ENCODE measurements around the gene LUZP2. TPM values are rescaled to one million over a fixed set of nuclear protein-coding genes. Genes with fewer than 3 reads are reported as not detected.

LUZP2 gene
- total RNA-seq, 1 experiment from 2014 or later: not detected

DNA sequence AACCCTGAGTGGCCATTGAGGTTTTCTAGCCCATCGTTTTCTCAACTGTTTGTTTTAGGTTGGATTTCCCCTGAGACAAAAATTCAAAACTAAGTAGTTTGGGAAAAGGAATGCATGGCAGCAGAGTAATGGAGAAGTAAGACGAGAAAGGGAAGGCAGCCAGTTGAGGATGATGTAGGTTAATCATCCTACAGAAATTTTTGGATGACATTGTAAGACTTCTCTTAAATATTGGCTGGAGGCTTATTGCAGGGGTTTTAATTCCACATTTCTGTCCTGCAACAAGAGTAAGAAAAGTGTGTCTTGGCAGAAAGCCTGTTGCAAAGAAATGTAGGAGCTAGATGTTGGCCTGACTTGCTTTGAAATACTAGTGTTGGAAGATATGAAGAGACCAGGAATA lies 308.8 kb downstream of the LUZP2 start:
- Histone ChIP-seq H3K36me3 (ENCODE audit: control insufficient read depth, insufficient read depth, low read length) (no peaks in the 10 kb centered on the region), H3K9me3 (no peaks in the 10 kb centered on the region), H3K4me3 (ENCODE audit: low read depth, low read length) (no peak overlapping the region), H3K4me1 (no peaks in the 10 kb centered on the region), H3K27me3 (replicated peaks; ENCODE audit: control insufficient read depth, insufficient read depth, low read length) (no peaks in the 10 kb centered on the region)
- DNase-seq: no peak
- H3K4me1 Mint-ChIP-seq (ENCODE audit: low read depth, unreplicated experiment): no peaks in the 10 kb centered on the region
- no peak overlapping the region for H3K27ac Mint-ChIP-seq (ENCODE audit: unreplicated experiment)
- intact Hi-C loops (cut with micrococcal nuclease; ENCODE audit: unreplicated experiment): no loop called here
- no peaks in the 10 kb centered on the region for H3K36me3 Mint-ChIP-seq (ENCODE audit: insufficient read depth, unreplicated experiment)
- H3K9me3 Mint-ChIP-seq (ENCODE audit: unreplicated experiment): peaks cover 8% of the 10 kb centered on the region
- CTCF ChIA-PET: no interaction called here
- no TSS peak for BruUV-seq (replicated peaks)
- H3K27me3 Mint-ChIP-seq (ENCODE audit: insufficient read depth, unreplicated experiment): no peaks in the 10 kb centered on the region
- TF ChIP-seq, protein P1, sequence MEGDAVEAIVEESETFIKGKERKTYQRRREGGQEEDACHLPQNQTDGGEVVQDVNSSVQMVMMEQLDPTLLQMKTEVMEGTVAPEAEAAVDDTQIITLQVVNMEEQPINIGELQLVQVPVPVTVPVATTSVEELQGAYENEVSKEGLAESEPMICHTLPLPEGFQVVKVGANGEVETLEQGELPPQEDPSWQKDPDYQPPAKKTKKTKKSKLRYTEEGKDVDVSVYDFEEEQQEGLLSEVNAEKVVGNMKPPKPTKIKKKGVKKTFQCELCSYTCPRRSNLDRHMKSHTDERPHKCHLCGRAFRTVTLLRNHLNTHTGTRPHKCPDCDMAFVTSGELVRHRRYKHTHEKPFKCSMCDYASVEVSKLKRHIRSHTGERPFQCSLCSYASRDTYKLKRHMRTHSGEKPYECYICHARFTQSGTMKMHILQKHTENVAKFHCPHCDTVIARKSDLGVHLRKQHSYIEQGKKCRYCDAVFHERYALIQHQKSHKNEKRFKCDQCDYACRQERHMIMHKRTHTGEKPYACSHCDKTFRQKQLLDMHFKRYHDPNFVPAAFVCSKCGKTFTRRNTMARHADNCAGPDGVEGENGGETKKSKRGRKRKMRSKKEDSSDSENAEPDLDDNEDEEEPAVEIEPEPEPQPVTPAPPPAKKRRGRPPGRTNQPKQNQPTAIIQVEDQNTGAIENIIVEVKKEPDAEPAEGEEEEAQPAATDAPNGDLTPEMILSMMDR (IDR thresholded peaks at IDR 0.05; ENCODE audit: insufficient read depth in 1 of 2, low read depth in 1 of 2, low read length in 1 of 2, severe bottlenecking in 1 of 2, unreplicated experiment in 1 of 2): no peak
- POLR2A ChIA-PET: no interaction called here
- no peak overlapping the region for H3K4me3 Mint-ChIP-seq (ENCODE audit: unreplicated experiment)

GRCh38 chr11:24808173-24808572 lies 311.3 kb downstream of the LUZP2 start:
- TF ChIP-seq, protein P1 (IDR thresholded peaks at IDR 0.05; ENCODE audit: insufficient read depth in 1 of 2, low read depth in 1 of 2, low read length in 1 of 2, severe bottlenecking in 1 of 2, unreplicated experiment in 1 of 2): no peak
- no peak for DNase-seq
- H3K4me3 Mint-ChIP-seq (ENCODE audit: unreplicated experiment): no peak overlapping the region
- ChIA-PET POLR2A (no interaction called here), CTCF (no interaction called here)
- no peaks in the 10 kb centered on the region for H3K36me3 Mint-ChIP-seq (ENCODE audit: insufficient read depth, unreplicated experiment)
- Histone ChIP-seq H3K9me3 (no peaks in the 10 kb centered on the region), H3K27me3 (replicated peaks; ENCODE audit: control insufficient read depth, insufficient read depth, low read length) (no peaks in the 10 kb centered on the region), H3K36me3 (ENCODE audit: control insufficient read depth, insufficient read depth, low read length) (no peaks in the 10 kb centered on the region), H3K4me1 (no peaks in the 10 kb centered on the region), H3K4me3 (ENCODE audit: low read depth, low read length) (no peak overlapping the region)
- no TSS peak for BruUV-seq (replicated peaks)
- H3K9me3 Mint-ChIP-seq (ENCODE audit: unreplicated experiment): peaks cover 17% of the 10 kb centered on the region
- H3K27ac Mint-ChIP-seq (ENCODE audit: unreplicated experiment): no peak overlapping the region
- H3K4me1 Mint-ChIP-seq (ENCODE audit: low read depth, unreplicated experiment): peaks cover 6% of the 10 kb centered on the region
- intact Hi-C loops (cut with micrococcal nuclease; ENCODE audit: unreplicated experiment): no loop called here
- H3K27me3 Mint-ChIP-seq (ENCODE audit: insufficient read depth, unreplicated experiment): peaks cover under 1% of the 10 kb centered on the region

GRCh38 chr11:24819006-24819405 lies 322.2 kb downstream of the LUZP2 start:
- intact Hi-C loops (cut with micrococcal nuclease; ENCODE audit: unreplicated experiment): no loop called here
- H3K9me3 ChIP-seq: no peaks in the 10 kb centered on the region
- no peak overlapping the region for H3K4me3 ChIP-seq (ENCODE audit: low read depth, low read length)
- no peak overlapping the region for H3K27ac Mint-ChIP-seq (ENCODE audit: unreplicated experiment)
- H3K4me1 Mint-ChIP-seq (ENCODE audit: low read depth, unreplicated experiment): no peaks in the 10 kb centered on the region
- no peaks in the 10 kb centered on the region for H3K4me1 ChIP-seq
- no peaks in the 10 kb centered on the region for H3K27me3 Mint-ChIP-seq (ENCODE audit: insufficient read depth, unreplicated experiment)
- DNase-seq: no peak
- no peaks in the 10 kb centered on the region for H3K9me3 Mint-ChIP-seq (ENCODE audit: unreplicated experiment)
- H3K36me3 ChIP-seq (ENCODE audit: control insufficient read depth, insufficient read depth, low read length): no peaks in the 10 kb centered on the region
- no peak overlapping the region for H3K4me3 Mint-ChIP-seq (ENCODE audit: unreplicated experiment)
- H3K27me3 ChIP-seq (replicated peaks; ENCODE audit: control insufficient read depth, insufficient read depth, low read length): no peaks in the 10 kb centered on the region
- TF ChIP-seq, protein P1 (IDR thresholded peaks at IDR 0.05; ENCODE audit: insufficient read depth in 1 of 2, low read depth in 1 of 2, low read length in 1 of 2, severe bottlenecking in 1 of 2, unreplicated experiment in 1 of 2): no peak
- no peaks in the 10 kb centered on the region for H3K36me3 Mint-ChIP-seq (ENCODE audit: insufficient read depth, unreplicated experiment)
- ChIA-PET POLR2A (no interaction called here), CTCF (no interaction called here)
- no TSS peak for BruUV-seq (replicated peaks)

Data from Caco-2 (cell line).